Heart left ventricle (tissue), 16 donors: ENCODE data around the gene ISOC2. TPM values are rescaled to one million over a fixed set of nuclear protein-coding genes. Genes with fewer than 3 reads are reported as not detected.
A peak's percentile ranks its signal among the peaks of the same experiment; 100 is the strongest.

Source experiments
- ATAC-seq, 4 donors: fragments of 200-7000 bp; cut with Tn5 transposase; one replicate each; pipeline ENCODE4 v1.9.1; 2020 to 2022; ENCODE audit warnings: moderate library complexity in 4 of 4, mild to moderate bottlenecking in 3 of 4, moderate number of reproducible peaks in 1 of 4
- DNase-seq, 5 donors: peaks; one replicate each; pipeline ENCODE4 v3.0.0-alpha.2; 2020
- H3K27ac ChIP-seq, 12 donors: fragments of 200-600 bp; sonication (generic) in 4 of 12; one replicate each; pipeline versions ENCODE4 v1.5.0 to v1.8.0; 2016 to 2022; ENCODE audit warnings: mild to moderate bottlenecking in 2 of 12
- H3K27me3 ChIP-seq, 9 donors: fragments of 200-600 bp; sonication (generic) in 2 of 9; one replicate each; pipeline versions ENCODE4 v1.5.1 to v1.8.0; 2016 to 2022; ENCODE audit warnings: mild to moderate bottlenecking in 3 of 9
- H3K36me3 ChIP-seq, 9 donors: fragments of 200-600 bp; sonication (generic) in 2 of 9; one replicate each; pipeline versions ENCODE4 v1.5.0 to v1.8.0; 2018 to 2022; ENCODE audit warnings: mild to moderate bottlenecking in 2 of 9
- H3K4me1 ChIP-seq, 12 donors: fragments of 200-600 bp; sonication (generic) in 4 of 12; one replicate each; pipeline versions ENCODE4 v1.5.0 to v1.8.0; 2016 to 2022; ENCODE audit warnings: mild to moderate bottlenecking in 3 of 12
- H3K4me3 ChIP-seq, 12 donors: fragments of 200-600 bp; sonication (generic) in 4 of 12; one replicate each; pipeline versions ENCODE4 v1.5.0 to v1.8.0; 2017 to 2022; ENCODE audit warnings: mild to moderate bottlenecking in 9 of 12, moderate library complexity in 4 of 12
- H3K9me3 ChIP-seq, 12 donors: fragments of 200-600 bp; sonication (generic) in 4 of 12; one replicate each; pipeline versions ENCODE4 v1.5.0 to v1.8.0; 2016 to 2022; ENCODE audit warnings: mild to moderate bottlenecking in 1 of 12
- POLR2A ChIP-seq, 2 donors: fragments of 450-650 bp; IDR thresholded peaks; one replicate each; pipeline ENCODE4 v1.6.1; 2017; ENCODE audit warnings: antibody characterized with exemption in 2 of 2, mild to moderate bottlenecking in 2 of 2, moderate library complexity in 2 of 2
- WGBS, 4 donors: extraction: QIAGEN DNeasy Blood & Tissue Kit in 2 of 4; methylation state at CpG; one replicate each; pipeline versions ENCODE4 v1.1.5 to v1.1.7; 2013 to 2018; 5-methylcytosine and 5-hydroxymethylcytosine counted together
- intact Hi-C, 10 donors: fragments of 100-400 bp; cut with DNase I; formaldehyde crosslinking; loops; one replicate each; pipeline versions ENCODE4 v1.11.1 to v1.14.2; 2022
- polyA plus RNA-seq, 2 donors: library from polyadenylated mRNA; stranded (reverse); fragments of 200-250 nt; gene quantifications; one replicate each; pipeline ENCODE4 v1.2.3, GENCODE V29; 2013
- total RNA-seq, 9 donors: library from RNA; depleted of rRNA in 2 of 9; stranded (reverse); fragments of >200 nt in 2 of 9; fragmentation: NEBNext Ultra II Directional in 3 of 9; extraction: Animal tissue kit (Norgen Biotek cat#: 25700) in 3 of 9; gene quantifications; one replicate each; pipeline versions ENCODE4 v1.1.0 to v1.2.4, GENCODE V29; 2016 to 2023
- TF ChIP-seq, protein P1 (sequence below), 12 donors: fragments of 200-600 bp; sonication (generic) in 4 of 12; IDR thresholded peaks; one replicate each; pipeline versions ENCODE4 v1.5.0 to v1.8.0; 2018 to 2022; ENCODE audit warnings: antibody characterized with exemption in 12 of 12, mild to moderate bottlenecking in 5 of 12
- donor health status: ischemic (EF 13 %, LVEDD 7.1; RV severe dilation, severe dysfunction).
- donor health status: healthy with polysubstance abuse.
- donor health status: DM: no; HTN: yes; CAD: no.
- donor health status: DM: no; HTN: no; CAD: no.
- donor health status: ischemic (EF 25% LVEDD 6.9; RV normal size, moderate dysfunction).
- donor health status: ischemic (EF 25% LVEDD 5.7; RV mildly dilated, moderate dysfunction).
- donor health status: healthy.
- donor health status: DM: yes; HTN: yes; CAD: no.
- donor health status: ischemic (EF 35%, LVEDD 5.7; RV mildly dilated, moderate dysfunction).
- donor health status: nonischemic (EF 11% LVEDD 7.7; RV severe dilation, severe dysfunction).
- donor health status: DM: yes; HTN: yes; CAD: no.
- donor health status: PGD.
- donor health status: ischemic (EF 29% LVEDD 5.4; RV normal size, mild dysfunction).
- donor health status: nonischemic (EF 23%, LVEDD 6.1; RV moderate dilation, normal function).

ISOC2 gene
- total and polyA plus RNA-seq, 11 donors: 36.9 to 102 (median 51.1) TPM

DNA sequence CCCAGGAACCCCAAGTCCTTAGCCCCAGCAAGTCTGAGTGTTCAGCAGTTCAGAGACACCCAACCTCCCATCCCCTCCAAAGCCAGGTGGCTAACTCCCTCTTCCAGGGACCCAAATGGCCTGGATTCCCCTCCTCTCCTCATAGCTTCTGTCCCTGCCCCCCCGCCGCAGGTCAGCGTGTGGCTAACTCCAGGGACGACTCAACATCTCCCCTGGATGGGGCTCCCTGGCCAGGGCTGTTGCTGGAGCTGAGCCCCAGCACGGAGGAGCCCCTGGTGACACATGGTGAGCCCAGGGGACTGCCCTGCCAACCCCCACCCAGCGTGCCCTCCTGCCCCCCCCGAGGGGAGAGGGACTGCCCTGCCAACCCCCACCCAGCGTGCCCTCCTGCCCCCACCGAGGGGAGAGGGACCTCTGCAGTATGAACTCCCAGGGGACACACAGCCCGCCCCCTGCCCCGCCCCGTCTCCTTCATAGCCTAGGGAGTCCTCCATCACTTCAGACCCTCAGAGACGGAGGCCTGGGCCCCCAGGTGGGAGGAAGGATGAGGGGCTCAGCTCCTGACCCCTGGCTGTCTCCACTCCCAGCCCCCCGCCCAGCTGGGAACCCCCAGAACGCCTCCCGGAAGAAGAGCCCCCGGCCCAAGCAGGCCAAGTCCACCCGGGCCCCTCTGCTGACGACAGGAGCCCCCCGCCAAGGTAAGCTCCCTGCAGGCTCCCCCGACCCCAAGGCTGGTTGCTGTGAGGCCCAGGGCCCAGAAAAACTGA, 28.5 kb upstream of the ISOC2 start:
- H3K27me3 ChIP-seq: peaks cover 0 to 14% (median 0%) of the 10 kb centered on the region in 9 donors
- no peak for ATAC-seq
- TF ChIP-seq, protein P1, sequence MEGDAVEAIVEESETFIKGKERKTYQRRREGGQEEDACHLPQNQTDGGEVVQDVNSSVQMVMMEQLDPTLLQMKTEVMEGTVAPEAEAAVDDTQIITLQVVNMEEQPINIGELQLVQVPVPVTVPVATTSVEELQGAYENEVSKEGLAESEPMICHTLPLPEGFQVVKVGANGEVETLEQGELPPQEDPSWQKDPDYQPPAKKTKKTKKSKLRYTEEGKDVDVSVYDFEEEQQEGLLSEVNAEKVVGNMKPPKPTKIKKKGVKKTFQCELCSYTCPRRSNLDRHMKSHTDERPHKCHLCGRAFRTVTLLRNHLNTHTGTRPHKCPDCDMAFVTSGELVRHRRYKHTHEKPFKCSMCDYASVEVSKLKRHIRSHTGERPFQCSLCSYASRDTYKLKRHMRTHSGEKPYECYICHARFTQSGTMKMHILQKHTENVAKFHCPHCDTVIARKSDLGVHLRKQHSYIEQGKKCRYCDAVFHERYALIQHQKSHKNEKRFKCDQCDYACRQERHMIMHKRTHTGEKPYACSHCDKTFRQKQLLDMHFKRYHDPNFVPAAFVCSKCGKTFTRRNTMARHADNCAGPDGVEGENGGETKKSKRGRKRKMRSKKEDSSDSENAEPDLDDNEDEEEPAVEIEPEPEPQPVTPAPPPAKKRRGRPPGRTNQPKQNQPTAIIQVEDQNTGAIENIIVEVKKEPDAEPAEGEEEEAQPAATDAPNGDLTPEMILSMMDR (IDR thresholded peaks at IDR 0.05): no peak
- no peak for DNase-seq
- H3K9me3 ChIP-seq: no peaks in the 10 kb centered on the region
- no peak overlapping the region for H3K4me3 ChIP-seq
- peak overlapping the region in 2 of 12 donors; percentile 49 to 98 for H3K27ac ChIP-seq
- no peaks in the 10 kb centered on the region for H3K36me3 ChIP-seq
- 57 to 73% (median 71%) methylated on average over 9 to 21 of the region's 21 CpGs for WGBS, 4 donors
- intact Hi-C loops: no loop called here
- H3K4me1 ChIP-seq: peaks cover 0 to 62% (median 39%) of the 10 kb centered on the region in 12 donors

DNA sequence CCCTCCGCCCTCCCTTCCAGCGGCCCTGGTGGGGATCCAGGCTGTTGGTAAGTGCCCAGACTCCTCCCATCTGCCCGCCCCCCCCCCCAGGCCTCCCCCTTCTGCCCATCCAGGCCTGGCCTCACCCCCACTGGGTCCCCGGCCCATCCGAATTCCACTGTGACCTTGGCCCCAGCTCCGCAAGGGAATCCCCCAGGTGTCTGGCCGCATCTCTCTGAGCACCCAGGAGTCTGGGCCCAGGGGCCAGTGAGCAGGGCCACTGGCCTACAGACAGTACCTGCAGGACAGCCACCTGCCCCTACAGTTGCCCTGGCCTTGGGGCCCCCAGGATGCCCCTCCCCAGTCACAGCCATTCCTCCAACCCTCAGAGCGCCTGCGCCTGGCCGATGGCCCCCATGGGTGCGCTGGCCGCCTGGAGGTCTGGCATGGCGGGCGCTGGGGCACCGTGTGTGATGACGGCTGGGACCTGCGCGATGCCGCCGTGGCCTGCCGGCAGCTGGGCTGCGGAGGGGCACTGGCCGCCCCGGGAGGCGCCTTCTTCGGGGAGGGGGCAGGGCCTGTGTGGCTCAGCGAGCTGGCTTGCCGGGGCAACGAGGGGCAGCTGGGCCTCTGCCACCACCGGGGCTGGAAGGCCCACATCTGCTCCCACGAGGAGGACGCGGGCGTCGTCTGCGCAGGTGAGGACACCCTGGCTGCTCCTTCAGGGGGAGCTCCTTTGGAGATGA, 27.7 kb upstream of the ISOC2 start:
- 64 to 82% (median 73%) methylated on average over 8 to 36 of the region's 36 CpGs for WGBS, 4 donors
- TF ChIP-seq, protein P1 (IDR thresholded peaks at IDR 0.05): no peak
- TF ChIP-seq POLR2A (IDR thresholded peaks at IDR 0.05): no peak
- H3K27ac ChIP-seq: peak overlapping the region in 4 of 12 donors; percentile 34 to 98 (median 65)
- peaks cover 5 to 69% (median 44%) of the 10 kb centered on the region in 12 donors for H3K4me1 ChIP-seq
- intact Hi-C loops: no loop called here
- no peak overlapping the region for H3K4me3 ChIP-seq
- peaks cover 0 to 16% (median 0%) of the 10 kb centered on the region in 9 donors for H3K27me3 ChIP-seq
- H3K36me3 ChIP-seq: no peaks in the 10 kb centered on the region
- DNase-seq (peak in 2 of 5 donors; percentile 19 to 20), ATAC-seq (no peak)
- no peaks in the 10 kb centered on the region for H3K9me3 ChIP-seq

DNA sequence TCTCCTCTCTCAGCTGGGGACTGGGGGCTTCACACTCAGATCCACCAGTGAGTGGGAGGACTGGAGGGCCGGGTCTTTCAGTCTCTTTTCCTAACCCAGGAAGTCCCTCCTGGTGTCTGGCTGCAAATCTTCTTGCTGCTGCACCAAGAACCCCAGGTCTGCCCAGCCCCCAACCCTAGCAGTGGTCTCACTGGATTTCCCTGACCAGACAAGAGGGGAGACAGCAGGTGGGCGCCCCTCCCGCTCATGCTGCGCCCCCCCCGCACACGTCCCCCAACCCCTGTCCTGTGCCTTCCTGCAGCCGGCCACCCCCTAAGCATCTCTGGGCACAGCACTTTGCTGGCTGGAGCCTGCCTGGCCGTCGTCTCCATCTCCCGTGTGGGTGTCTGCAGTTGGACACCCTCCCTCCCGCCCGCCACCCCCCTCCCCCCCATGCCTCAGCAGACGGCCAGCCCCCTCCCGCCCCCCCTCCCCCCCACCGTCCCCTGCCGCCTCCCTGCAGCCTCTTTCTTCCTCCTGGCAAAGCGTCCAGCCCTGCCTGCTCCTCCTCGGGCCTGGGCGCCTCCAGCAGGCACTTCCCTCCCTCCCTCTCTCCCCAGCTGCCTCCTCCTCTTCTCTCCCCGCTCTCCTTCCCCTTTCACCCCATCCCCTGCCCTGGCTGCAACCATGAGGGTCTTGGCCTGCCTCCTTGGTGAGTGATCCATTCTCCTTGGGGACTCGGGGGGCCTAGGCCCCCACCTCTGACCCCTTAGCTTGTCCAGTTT, 26.7 kb upstream of the ISOC2 start, which contains the start of gene SSC5D:
Gene SSC5D, plus strand, starts transcription at position 513 of the 764 bp plus-strand sequence. Its CDS starts 154 bp downstream, at position 667.
- ATAC-seq (peak in 1 of 4 donors; percentile 4), DNase-seq (peak in 3 of 5 donors; percentile 67 to 73 (median 68))
- H3K4me3 ChIP-seq: peak within 1 kb of the TSS in 7 of 12 donors; percentile 15 to 44 (median 36)
- intact Hi-C loops: no loop called here
- peaks cover 7 to 68% (median 45%) of the 10 kb centered on the region in 12 donors for H3K4me1 ChIP-seq
- peaks cover 0 to 3% (median 0%) of the 10 kb centered on the region in 9 donors for H3K36me3 ChIP-seq
- H3K9me3 ChIP-seq: no peaks in the 10 kb centered on the region
- TF ChIP-seq POLR2A (IDR thresholded peaks at IDR 0.05): no peak
- TF ChIP-seq, protein P1 (IDR thresholded peaks at IDR 0.05): no peak
- 18 to 25% (median 21%) methylated on average over 12 to 18 of the region's 21 CpGs for WGBS, 4 donors
- H3K27me3 ChIP-seq: peaks cover 0 to 6% (median 0%) of the 10 kb centered on the region in 9 donors
- peak within 1 kb of the TSS; percentile 68 to 98 (median 86) for H3K27ac ChIP-seq
